Measurements from ENCODE around the gene AOX1.
A peak's percentile ranks its signal among the peaks of the same experiment; 100 is the strongest.
"Not testable (repeated sequence)": the region's sequence is repeated elsewhere in the genome, so short reads cannot be mapped to it uniquely, and the experiment has no call there.

The AOX1 gene

GRCh38 chr2:200602584-200602983 is 16.8 kb downstream of the AOX1 start:
- no peak for DNase-seq (ENCODE audit: low spot score)

- DNase-seq (ENCODE audit: low spot score): no peak
These were observed 18.2 kb downstream of the AOX1 start for GRCh38 chr2:200603972-200604371.

- no peak for DNase-seq (ENCODE audit: low spot score)
These were observed 18.9 kb downstream of the AOX1 start for GRCh38 chr2:200604571-200605255.

- DNase-seq (ENCODE audit: low spot score): no peak
These were observed 22.7 kb downstream of the AOX1 start for GRCh38 chr2:200608341-200609027.

GRCh38 chr2:200609028-200609614 is 23.3 kb downstream of the AOX1 start:
- DNase-seq (ENCODE audit: low spot score): peak; percentile 48

- not testable (repeated sequence) for DNase-seq (ENCODE audit: low spot score)
These were observed 24.4 kb downstream of the AOX1 start for GRCh38 chr2:200610217-200610616.

GRCh38 chr2:200613692-200614091 is 27.9 kb downstream of the AOX1 start:
- DNase-seq (ENCODE audit: low spot score): no peak

- DNase-seq (ENCODE audit: low spot score): no peak
These were observed 28.4 kb downstream of the AOX1 start for GRCh38 chr2:200614249-200614648.

- peak; percentile 55 for DNase-seq (ENCODE audit: low spot score)
These were observed 29.4 kb downstream of the AOX1 start for GRCh38 chr2:200615247-200615646.

GRCh38 chr2:200616193-200616592 is 30.4 kb downstream of the AOX1 start:
- DNase-seq (ENCODE audit: low spot score): no peak

GRCh38 chr2:200616656-200617055 is 30.8 kb downstream of the AOX1 start:
- DNase-seq (ENCODE audit: low spot score): no peak

GRCh38 chr2:200617156-200618053 is 31.6 kb downstream of the AOX1 start:
- DNase-seq (ENCODE audit: low spot score): no peak

GRCh38 chr2:200618054-200618419 is 32.2 kb downstream of the AOX1 start:
- DNase-seq (ENCODE audit: low spot score): no peak

GRCh38 chr2:200618590-200619021 is 32.8 kb downstream of the AOX1 start:
- DNase-seq (ENCODE audit: low spot score): no peak

GRCh38 chr2:200619279-200619678 is 33.5 kb downstream of the AOX1 start:
- no peak for DNase-seq (ENCODE audit: low spot score)

GRCh38 chr2:200620606-200621390 is 35.0 kb downstream of the AOX1 start:
- no peak for DNase-seq (ENCODE audit: low spot score)

- no peak for DNase-seq (ENCODE audit: low spot score)
These were observed 36.3 kb downstream of the AOX1 start for GRCh38 chr2:200622106-200622505.

GRCh38 chr2:200624026-200624425 is 38.2 kb downstream of the AOX1 start:
- no peak for DNase-seq (ENCODE audit: low spot score)

GRCh38 chr2:200624658-200625057 is 38.8 kb downstream of the AOX1 start:
- no peak for DNase-seq (ENCODE audit: low spot score)

GRCh38 chr2:200625282-200625681 is 39.5 kb downstream of the AOX1 start:
- no peak for DNase-seq (ENCODE audit: low spot score)

- DNase-seq (ENCODE audit: low spot score): no peak
These were observed 40.1 kb downstream of the AOX1 start for GRCh38 chr2:200625958-200626363.
